Measurements from ENCODE around the gene PHACTR3.

DNA sequence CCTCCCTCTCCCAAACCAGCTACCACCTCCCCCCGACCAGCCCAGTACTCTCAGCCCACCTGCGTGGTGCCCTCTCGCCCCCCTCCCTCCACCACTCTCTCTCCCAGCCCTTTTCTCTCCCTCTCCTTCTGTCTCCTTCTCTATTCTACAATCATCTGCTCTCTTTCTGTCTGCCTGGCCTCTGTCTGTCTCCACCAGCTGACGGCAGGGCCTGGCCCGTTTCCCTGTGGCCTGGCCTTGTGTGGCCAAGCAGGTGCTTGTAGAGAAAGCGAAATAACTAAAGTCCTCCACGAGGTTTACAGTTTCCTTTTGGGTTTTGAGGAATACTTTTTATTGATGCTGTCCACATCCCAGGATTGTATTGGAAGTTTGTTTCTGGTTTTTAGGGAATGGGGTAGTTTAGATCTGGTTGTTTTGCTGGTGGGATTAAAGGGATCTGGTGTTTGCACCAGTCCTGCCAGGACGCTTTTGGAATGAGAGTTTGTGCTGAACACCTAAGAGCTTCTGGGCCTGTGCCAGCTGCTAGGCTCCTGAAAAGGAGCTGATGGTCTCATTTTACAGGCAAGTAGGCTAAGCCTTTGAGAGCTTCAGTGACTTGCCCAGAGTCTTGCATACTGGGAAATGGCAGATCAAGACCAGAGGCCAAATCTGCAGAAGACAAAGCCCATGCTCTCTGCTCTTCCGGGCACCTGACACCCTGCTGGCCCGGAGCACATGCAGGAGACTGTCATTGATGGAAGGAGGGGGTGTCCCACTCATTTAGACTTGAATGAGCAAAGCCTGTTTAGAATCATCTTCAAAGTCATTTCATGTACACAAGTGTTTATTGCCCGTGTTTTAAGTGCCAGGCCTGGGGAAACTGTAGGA lies 167.4 kb downstream of the PHACTR3 start:
- TF ChIP-seq, protein P1, sequence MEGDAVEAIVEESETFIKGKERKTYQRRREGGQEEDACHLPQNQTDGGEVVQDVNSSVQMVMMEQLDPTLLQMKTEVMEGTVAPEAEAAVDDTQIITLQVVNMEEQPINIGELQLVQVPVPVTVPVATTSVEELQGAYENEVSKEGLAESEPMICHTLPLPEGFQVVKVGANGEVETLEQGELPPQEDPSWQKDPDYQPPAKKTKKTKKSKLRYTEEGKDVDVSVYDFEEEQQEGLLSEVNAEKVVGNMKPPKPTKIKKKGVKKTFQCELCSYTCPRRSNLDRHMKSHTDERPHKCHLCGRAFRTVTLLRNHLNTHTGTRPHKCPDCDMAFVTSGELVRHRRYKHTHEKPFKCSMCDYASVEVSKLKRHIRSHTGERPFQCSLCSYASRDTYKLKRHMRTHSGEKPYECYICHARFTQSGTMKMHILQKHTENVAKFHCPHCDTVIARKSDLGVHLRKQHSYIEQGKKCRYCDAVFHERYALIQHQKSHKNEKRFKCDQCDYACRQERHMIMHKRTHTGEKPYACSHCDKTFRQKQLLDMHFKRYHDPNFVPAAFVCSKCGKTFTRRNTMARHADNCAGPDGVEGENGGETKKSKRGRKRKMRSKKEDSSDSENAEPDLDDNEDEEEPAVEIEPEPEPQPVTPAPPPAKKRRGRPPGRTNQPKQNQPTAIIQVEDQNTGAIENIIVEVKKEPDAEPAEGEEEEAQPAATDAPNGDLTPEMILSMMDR (IDR thresholded peaks at IDR 0.05), result no peak
- no peak for TF ChIP-seq POLR2A (IDR thresholded peaks at IDR 0.05)
- TF ChIP-seq POLR2AphosphoS5 (IDR thresholded peaks at IDR 0.05), result no peak
- no peak for TF ChIP-seq EP300 (IDR thresholded peaks at IDR 0.05)
